Omental fat pad (tissue), 4 donors: ENCODE measurements around the gene FJX1. TPM values are rescaled to one million over a fixed set of nuclear protein-coding genes. Genes with fewer than 3 reads are reported as not detected.
"Not testable (repeated sequence)": the region's sequence is repeated elsewhere in the genome, so short reads cannot be mapped to it uniquely, and the experiment has no call there.

Experiments used
- ATAC-seq: fragments of 150-250 bp; one replicate; pipeline ENCODE4 v1.9.1; 2016; ENCODE audit warnings: mild to moderate bottlenecking, moderate library complexity; ENCODE audit not compliant: low FRiP score
- DNase-seq: peaks from one replicate; pipeline ENCODE4 v3.0.0-alpha.2; 2019; ENCODE audit warnings: low spot score
- total RNA-seq, 4 donors: library from RNA; depleted of rRNA; stranded (reverse); fragments of >200 nt; gene quantifications; one replicate each; pipeline ENCODE4 v1.1.0, GENCODE V29; 2016
- TF ChIP-seq, protein P1 (sequence below), 3 donors: fragments of 450-650 bp; IDR thresholded peaks; one replicate each; pipeline ENCODE4 v1.5.1; 2016 to 2017; ENCODE audit warnings: antibody characterized with exemption in 3 of 3, mild to moderate bottlenecking in 3 of 3, moderate library complexity in 2 of 3

The FJX1 gene
- total RNA-seq, 4 donors from 2014 or later, result 3.3 to 48.4 (median 9.4) TPM

DNA sequence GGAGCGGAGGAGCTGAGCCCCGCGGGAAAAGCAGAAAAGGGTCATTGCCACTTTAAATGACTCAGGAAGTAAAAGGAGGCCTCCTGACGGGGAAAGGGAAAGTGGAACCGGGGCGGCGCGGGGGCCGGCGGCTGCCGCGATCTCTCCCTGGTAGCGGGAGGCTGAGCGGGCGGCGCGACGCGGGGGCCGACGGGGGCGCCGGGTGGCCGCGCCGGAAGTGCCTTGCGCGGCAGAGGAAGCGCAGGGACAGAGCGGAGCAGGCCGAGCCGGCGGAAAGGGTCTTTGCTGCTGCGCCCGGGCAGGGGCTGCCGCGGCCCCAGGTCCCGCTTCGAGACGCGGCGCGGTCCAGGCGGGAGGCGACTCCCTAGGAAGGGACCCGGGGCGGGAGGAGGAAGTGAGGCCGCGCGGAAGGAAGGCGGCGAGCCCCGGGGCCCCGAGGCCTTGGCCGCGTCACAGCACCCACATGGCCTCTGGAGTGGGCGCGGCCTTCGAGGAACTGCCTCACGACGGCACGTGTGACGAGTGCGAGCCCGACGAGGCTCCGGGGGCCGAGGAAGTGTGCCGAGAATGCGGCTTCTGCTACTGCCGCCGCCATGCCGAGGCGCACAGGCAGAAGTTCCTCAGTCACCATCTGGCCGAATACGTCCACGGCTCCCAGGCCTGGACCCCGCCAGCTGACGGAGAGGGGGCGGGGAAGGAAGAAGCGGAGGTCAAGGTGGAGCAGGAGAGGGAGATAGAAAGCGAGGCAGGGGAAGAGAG, 44.6 kb downstream of the FJX1 start, which contains the start of gene TRIM44:
TSS of gene TRIM44 (plus strand) at position 127 of the 759 bp plus-strand sequence. CDS start at position 464, 337 bp downstream.
- ATAC-seq (peak; percentile 94), DNase-seq (peak; percentile 48)
- TF ChIP-seq, protein P1, sequence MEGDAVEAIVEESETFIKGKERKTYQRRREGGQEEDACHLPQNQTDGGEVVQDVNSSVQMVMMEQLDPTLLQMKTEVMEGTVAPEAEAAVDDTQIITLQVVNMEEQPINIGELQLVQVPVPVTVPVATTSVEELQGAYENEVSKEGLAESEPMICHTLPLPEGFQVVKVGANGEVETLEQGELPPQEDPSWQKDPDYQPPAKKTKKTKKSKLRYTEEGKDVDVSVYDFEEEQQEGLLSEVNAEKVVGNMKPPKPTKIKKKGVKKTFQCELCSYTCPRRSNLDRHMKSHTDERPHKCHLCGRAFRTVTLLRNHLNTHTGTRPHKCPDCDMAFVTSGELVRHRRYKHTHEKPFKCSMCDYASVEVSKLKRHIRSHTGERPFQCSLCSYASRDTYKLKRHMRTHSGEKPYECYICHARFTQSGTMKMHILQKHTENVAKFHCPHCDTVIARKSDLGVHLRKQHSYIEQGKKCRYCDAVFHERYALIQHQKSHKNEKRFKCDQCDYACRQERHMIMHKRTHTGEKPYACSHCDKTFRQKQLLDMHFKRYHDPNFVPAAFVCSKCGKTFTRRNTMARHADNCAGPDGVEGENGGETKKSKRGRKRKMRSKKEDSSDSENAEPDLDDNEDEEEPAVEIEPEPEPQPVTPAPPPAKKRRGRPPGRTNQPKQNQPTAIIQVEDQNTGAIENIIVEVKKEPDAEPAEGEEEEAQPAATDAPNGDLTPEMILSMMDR (IDR thresholded peaks at IDR 0.05), result no peak

DNA sequence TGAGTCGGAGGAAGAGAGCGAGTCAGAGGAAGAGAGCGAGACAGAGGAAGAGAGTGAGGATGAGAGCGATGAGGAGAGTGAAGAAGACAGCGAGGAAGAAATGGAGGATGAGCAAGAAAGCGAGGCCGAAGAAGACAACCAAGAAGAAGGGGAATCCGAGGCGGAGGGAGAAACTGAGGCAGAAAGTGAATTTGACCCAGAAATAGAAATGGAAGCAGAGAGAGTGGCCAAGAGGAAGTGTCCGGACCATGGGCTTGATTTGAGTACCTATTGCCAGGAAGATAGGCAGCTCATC, 45.1 kb downstream of the FJX1 start:
- DNase-seq (no peak), ATAC-seq (no peak)
- TF ChIP-seq, protein P1 (IDR thresholded peaks at IDR 0.05), result no peak

DNA sequence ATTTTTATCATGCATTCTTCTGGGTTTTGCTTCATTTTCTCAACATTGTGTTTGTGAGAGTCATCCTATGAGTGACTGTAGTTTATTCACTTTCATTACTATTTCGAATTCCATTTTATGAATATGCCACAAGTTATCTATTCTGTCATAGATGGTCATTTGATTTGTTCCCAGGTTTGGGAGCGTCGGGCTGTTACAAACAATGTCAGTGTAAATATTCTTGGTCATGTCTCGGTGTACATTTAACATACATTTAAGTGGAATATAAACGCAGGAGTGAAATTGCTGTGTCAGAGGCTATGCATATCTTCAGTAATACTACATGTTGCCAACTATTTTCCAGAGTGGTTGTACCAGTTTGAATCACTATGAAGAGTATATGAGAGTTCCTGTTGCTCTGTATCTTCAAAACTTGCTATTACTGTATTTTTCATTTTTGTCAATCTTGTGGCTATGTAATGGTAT, 46.7 kb downstream of the FJX1 start:
- TF ChIP-seq, protein P1 (IDR thresholded peaks at IDR 0.05), result no peak
- no peak for ATAC-seq
- DNase-seq, result no peak

DNA sequence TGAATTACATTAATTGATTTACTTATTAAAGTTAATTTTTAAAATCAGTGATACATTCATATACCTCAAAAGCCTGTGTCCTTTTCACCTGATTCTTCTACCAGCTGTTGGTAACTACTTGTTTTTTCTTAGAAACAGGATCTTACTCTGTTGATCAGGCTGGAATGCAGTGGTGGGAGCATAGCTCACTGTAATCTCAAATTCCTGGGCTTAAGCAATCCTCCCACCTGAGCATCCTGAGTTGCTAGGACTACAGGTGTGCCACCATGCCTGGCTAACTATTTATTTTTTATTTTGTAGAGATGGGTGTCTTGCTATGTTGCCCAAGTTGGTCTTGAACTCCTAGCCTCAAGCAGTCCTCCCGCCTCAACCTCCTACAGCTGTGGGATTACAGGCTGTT, 49.0 kb downstream of the FJX1 start:
- DNase-seq (no peak), ATAC-seq (no peak)
- TF ChIP-seq, protein P1 (IDR thresholded peaks at IDR 0.05), result no peak

DNA sequence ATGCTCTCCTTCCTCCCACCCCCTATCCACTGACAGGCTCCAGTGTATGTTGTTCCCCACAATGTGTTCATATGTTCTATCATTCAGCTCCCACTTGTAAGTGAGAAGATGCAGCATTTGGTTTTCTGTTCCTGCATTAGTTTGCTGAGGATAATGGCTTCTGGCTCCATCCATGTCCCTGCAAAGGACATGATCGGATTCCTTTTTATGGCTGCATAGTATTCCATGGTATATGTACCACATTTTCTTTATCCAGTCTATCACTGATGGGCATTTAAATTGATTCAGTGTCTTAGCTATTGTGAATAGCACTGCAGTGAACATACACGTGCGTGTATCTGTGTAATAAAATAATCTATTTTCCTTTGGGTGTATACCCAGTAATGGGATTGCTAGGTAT, 50.1 kb downstream of the FJX1 start:
- ATAC-seq, DNase-seq: not testable (repeated sequence)

Other genes starting within 250 kb of the FJX1 start
- 1 to 10 TPM in 3 of 4 donors, under 1 TPM in 1; 0.96 to 5.0 (median 2.8) TPM for gene SLC1A2, start 198.9 kb upstream of the FJX1 start, total RNA-seq
- gene PAMR1, start 92.8 kb upstream of the FJX1 start, total RNA-seq, result 10 to 100 TPM in 3 of 4 donors, 1 to 10 TPM in 1; 7.0 to 34.3 (median 23.0) TPM
- gene TRIM44, start 44.3 kb downstream of the FJX1 start, total RNA-seq, result 10 to 100 TPM; 47.3 to 64.0 (median 52.1) TPM